ENCODE results near the gene CYP4F8.

DNA sequence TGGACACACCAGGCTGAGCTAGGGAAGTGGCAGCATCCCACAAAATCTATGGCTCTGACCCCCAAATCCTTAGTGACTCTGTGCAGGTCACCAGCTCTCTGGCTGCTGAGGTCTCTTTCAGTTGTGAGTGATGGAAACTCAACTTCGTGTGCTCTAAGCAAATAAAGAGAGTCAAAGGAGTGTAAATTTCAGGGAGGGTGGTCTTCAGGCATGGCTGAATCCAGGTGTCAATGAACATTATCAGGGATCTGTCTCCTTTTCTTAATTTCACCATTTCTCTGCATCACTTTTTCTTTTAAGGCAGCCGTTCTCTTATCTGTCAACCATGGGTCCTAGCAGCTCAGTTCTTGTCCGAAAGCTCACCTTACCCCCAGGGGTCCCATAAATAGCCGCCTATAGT lies 64.1 kb downstream of the CYP4F8 start:
- no peak for TF ChIP-seq POLR2A (IDR thresholded peaks at IDR 0.05; ENCODE audit: extremely low read depth, insufficient read length)
- TF ChIP-seq, protein P1, sequence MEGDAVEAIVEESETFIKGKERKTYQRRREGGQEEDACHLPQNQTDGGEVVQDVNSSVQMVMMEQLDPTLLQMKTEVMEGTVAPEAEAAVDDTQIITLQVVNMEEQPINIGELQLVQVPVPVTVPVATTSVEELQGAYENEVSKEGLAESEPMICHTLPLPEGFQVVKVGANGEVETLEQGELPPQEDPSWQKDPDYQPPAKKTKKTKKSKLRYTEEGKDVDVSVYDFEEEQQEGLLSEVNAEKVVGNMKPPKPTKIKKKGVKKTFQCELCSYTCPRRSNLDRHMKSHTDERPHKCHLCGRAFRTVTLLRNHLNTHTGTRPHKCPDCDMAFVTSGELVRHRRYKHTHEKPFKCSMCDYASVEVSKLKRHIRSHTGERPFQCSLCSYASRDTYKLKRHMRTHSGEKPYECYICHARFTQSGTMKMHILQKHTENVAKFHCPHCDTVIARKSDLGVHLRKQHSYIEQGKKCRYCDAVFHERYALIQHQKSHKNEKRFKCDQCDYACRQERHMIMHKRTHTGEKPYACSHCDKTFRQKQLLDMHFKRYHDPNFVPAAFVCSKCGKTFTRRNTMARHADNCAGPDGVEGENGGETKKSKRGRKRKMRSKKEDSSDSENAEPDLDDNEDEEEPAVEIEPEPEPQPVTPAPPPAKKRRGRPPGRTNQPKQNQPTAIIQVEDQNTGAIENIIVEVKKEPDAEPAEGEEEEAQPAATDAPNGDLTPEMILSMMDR (IDR thresholded peaks at IDR 0.05; ENCODE audit: low read depth, low read length), result no peak
- TF ChIP-seq, protein P2, sequence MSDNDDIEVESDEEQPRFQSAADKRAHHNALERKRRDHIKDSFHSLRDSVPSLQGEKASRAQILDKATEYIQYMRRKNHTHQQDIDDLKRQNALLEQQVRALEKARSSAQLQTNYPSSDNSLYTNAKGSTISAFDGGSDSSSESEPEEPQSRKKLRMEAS (IDR thresholded peaks at IDR 0.05; ENCODE audit: low read depth, low read length), result no peak
- TF ChIP-seq MYC (IDR thresholded peaks at IDR 0.05; ENCODE audit: low read depth, low read length), result no peak
